HepG2 (cell line): ENCODE measurements around the gene NEDD8. TPM values are rescaled to one million over a fixed set of nuclear protein-coding genes. Genes with fewer than 3 reads are reported as not detected.

ENCODE experiments used
- MEIS1 ChIP-seq: sonication (generic); formaldehyde crosslinking; IDR thresholded peaks from 2 replicates; pipeline ENCODE4 v1.9.0; 2021; ENCODE audit warnings: mild to moderate bottlenecking, missing genetic modification reagents, moderate library complexity, borderline replicate concordance
- ONECUT2 ChIP-seq: sonication (generic); formaldehyde crosslinking; IDR thresholded peaks from 2 replicates; pipeline ENCODE4 v1.4.0; 2020; ENCODE audit warnings: missing genetic modification reagents
- PAWR ChIP-seq: sonication (generic); formaldehyde crosslinking; IDR thresholded peaks from 2 replicates; pipeline ENCODE4 v1.4.0; 2020; ENCODE audit warnings: missing genetic modification reagents, mild to moderate bottlenecking, borderline replicate concordance
- RARA ChIP-seq: IDR thresholded peaks from 2 replicates; pipeline ENCODE4 v1.6.1; 2016; ENCODE audit warnings: missing genetic modification reagents, missing compliant biosample characterization
- ZKSCAN1 ChIP-seq: fragments of 150-350 bp; IDR thresholded peaks from 2 replicates; pipeline ENCODE4 v1.6.1; 2014; ENCODE audit warnings: low read length
- ZNF3 ChIP-seq: IDR thresholded peaks from 2 replicates; pipeline ENCODE4 v1.7.0; 2017; ENCODE audit warnings: inconsistent platforms
- ZNF354B ChIP-seq: sonication (generic); formaldehyde crosslinking; IDR thresholded peaks from 2 replicates; pipeline ENCODE4 v1.8.0; 2022; ENCODE audit warnings: mild to moderate bottlenecking, missing genetic modification reagents
- ZNF782 ChIP-seq: sonication (generic); formaldehyde crosslinking; IDR thresholded peaks from 2 replicates; pipeline ENCODE4 v1.4.0; 2020; ENCODE audit warnings: missing genetic modification reagents, mild to moderate bottlenecking, borderline replicate concordance
- ZNF790 ChIP-seq: sonication (generic); formaldehyde crosslinking; IDR thresholded peaks from 2 replicates; pipeline ENCODE4 v1.8.0; 2022; ENCODE audit warnings: missing genetic modification reagents, mild to moderate bottlenecking, borderline replicate concordance
- polyA plus RNA-seq, 8 experiments: library from polyadenylated mRNA; depleted of rRNA in 3 of 8; stranded (reverse) in 7 of 8; unstranded in 1 of 8; fragments of >200 nt; fragmentation: Illumina TruSeq in 4 of 8; extraction: Trizol in 4 of 8; gene quantifications; 2 replicates each; pipeline versions ENCODE4 v1.2.1 to v1.2.3, GENCODE V29; 2011 to 2016; ENCODE audit warnings: low read depth in 4 of 8, missing spikeins in 1 of 8, mixed read lengths in 1 of 8; ENCODE audit not compliant: insufficient read depth in 1 of 8
- total RNA-seq, 5 experiments: library from RNA; depleted of rRNA; stranded (reverse); fragments of >200 nt; fragmentation: Illumina TruSeq; extraction: Trizol; gene quantifications; 2 replicates each; pipeline ENCODE4 v1.2.3, GENCODE V29; 2016; ENCODE audit warnings: low read depth in 1 of 5
- TF ChIP-seq, protein P1 (sequence below): sonication (generic); formaldehyde crosslinking; IDR thresholded peaks from 2 replicates; pipeline ENCODE4 v1.5.0; 2020; ENCODE audit warnings: mild to moderate bottlenecking, missing genetic modification reagents, borderline replicate concordance
- TF ChIP-seq, protein P2 (sequence below): conservative IDR thresholded peaks from 2 replicates; pipeline ENCODE4 v1.6.1; 2018; ENCODE audit warnings: missing genetic modification reagents
- TF ChIP-seq, protein P3 (sequence below): sonication (generic); formaldehyde crosslinking; IDR thresholded peaks from 2 replicates; pipeline ENCODE4 v1.9.0; 2021; ENCODE audit warnings: missing genetic modification reagents, borderline replicate concordance
- TF ChIP-seq, protein P4 (sequence below), 2 experiments: sonication (generic) in 1 of 2; formaldehyde crosslinking in 1 of 2; IDR thresholded peaks; 2 replicates each; pipeline versions ENCODE4 v1.4.0 to v1.6.1; 2018 to 2020; ENCODE audit warnings: missing genetic modification reagents in 2 of 2, borderline replicate concordance in 1 of 2, low read depth in 1 of 2, mild to moderate bottlenecking in 1 of 2, missing biosample characterization in 1 of 2

The NEDD8 gene
- total and polyA plus RNA-seq, 2 of the 13 experiments (the other 11 are each of a cell fraction or from before 2014, with no cell fraction given) = 535 to 713 TPM

DNA sequence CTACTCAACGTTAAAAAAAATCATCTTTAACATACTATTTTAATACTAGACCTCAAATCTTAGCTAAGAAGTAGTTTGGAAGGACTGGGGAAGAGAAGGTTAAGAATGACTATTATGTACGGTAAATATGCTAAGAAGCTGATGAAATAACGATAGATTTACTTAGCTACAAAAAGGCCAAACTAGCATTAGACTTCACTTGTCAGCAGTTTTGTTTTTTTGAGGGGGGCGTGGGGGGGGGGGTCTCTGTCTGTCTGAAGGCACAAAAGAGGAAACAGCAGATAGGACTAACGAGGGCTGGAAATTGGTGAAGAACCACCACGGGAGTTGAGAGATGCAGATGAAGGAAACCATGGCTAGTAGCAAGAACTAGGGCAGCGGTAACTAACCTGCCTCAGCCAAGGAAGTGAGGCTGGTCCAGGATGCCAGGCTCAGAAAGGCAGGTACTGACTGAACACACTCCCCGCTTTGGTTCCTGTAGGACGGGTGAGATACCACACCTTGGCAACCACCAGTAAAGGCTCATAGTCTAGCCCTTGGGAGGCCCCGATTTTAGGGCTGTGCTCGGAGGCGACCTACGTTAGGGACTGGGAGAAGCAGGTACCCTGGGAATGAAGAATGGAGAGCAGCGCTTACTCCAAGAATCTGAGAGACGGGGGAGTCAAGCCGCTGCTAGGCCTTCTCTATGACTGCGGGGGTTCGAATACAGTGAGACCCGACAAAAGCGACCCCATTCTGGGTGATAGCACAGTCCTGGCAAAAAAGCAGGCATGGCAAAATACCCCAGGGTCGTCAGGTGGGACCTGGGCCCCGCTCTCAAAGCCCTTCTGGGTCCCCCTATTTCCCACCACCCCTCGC is 675 bp downstream of the NEDD8 start (continued):
- no peak for TF ChIP-seq PAWR (CRISPR knock-in tag)
- TF ChIP-seq ZNF782 = peak; percentile 39; the same call in 1 of the 2 replicates
- TF ChIP-seq, protein P1, sequence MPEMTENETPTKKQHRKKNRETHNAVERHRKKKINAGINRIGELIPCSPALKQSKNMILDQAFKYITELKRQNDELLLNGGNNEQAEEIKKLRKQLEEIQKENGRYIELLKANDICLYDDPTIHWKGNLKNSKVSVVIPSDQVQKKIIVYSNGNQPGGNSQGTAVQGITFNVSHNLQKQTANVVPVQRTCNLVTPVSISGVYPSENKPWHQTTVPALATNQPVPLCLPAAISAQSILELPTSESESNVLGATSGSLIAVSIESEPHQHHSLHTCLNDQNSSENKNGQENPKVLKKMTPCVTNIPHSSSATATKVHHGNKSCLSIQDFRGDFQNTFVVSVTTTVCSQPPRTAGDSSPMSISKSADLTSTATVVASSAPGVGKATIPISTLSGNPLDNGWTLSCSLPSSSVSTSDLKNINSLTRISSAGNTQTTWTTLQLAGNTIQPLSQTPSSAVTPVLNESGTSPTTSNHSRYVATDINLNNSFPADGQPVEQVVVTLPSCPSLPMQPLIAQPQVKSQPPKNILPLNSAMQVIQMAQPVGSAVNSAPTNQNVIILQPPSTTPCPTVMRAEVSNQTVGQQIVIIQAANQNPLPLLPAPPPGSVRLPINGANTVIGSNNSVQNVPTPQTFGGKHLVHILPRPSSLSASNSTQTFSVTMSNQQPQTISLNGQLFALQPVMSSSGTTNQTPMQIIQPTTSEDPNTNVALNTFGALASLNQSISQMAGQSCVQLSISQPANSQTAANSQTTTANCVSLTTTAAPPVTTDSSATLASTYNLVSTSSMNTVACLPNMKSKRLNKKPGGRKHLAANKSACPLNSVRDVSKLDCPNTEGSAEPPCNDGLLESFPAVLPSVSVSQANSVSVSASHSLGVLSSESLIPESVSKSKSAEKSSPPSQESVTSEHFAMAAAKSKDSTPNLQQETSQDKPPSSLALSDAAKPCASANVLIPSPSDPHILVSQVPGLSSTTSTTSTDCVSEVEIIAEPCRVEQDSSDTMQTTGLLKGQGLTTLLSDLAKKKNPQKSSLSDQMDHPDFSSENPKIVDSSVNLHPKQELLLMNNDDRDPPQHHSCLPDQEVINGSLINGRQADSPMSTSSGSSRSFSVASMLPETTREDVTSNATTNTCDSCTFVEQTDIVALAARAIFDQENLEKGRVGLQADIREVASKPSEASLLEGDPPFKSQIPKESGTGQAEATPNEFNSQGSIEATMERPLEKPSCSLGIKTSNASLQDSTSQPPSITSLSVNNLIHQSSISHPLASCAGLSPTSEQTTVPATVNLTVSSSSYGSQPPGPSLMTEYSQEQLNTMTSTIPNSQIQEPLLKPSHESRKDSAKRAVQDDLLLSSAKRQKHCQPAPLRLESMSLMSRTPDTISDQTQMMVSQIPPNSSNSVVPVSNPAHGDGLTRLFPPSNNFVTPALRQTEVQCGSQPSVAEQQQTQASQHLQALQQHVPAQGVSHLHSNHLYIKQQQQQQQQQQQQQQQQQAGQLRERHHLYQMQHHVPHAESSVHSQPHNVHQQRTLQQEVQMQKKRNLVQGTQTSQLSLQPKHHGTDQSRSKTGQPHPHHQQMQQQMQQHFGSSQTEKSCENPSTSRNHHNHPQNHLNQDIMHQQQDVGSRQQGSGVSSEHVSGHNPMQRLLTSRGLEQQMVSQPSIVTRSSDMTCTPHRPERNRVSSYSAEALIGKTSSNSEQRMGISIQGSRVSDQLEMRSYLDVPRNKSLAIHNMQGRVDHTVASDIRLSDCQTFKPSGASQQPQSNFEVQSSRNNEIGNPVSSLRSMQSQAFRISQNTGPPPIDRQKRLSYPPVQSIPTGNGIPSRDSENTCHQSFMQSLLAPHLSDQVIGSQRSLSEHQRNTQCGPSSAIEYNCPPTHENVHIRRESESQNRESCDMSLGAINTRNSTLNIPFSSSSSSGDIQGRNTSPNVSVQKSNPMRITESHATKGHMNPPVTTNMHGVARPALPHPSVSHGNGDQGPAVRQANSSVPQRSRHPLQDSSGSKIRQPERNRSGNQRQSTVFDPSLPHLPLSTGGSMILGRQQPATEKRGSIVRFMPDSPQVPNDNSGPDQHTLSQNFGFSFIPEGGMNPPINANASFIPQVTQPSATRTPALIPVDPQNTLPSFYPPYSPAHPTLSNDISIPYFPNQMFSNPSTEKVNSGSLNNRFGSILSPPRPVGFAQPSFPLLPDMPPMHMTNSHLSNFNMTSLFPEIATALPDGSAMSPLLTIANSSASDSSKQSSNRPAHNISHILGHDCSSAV (CRISPR knock-in tag) = peak; percentile 92; the same call in 1 of the 2 replicates
- TF ChIP-seq MEIS1 (CRISPR knock-in tag) = peak; percentile 22
- TF ChIP-seq, protein P2, sequence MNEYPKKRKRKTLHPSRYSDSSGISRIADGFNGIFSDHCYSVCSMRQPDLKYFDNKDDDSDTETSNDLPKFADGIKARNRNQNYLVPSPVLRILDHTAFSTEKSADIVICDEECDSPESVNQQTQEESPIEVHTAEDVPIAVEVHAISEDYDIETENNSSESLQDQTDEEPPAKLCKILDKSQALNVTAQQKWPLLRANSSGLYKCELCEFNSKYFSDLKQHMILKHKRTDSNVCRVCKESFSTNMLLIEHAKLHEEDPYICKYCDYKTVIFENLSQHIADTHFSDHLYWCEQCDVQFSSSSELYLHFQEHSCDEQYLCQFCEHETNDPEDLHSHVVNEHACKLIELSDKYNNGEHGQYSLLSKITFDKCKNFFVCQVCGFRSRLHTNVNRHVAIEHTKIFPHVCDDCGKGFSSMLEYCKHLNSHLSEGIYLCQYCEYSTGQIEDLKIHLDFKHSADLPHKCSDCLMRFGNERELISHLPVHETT = no peak
- TF ChIP-seq RARA (CRISPR knock-in tag) = no peak
- TF ChIP-seq, protein P3, sequence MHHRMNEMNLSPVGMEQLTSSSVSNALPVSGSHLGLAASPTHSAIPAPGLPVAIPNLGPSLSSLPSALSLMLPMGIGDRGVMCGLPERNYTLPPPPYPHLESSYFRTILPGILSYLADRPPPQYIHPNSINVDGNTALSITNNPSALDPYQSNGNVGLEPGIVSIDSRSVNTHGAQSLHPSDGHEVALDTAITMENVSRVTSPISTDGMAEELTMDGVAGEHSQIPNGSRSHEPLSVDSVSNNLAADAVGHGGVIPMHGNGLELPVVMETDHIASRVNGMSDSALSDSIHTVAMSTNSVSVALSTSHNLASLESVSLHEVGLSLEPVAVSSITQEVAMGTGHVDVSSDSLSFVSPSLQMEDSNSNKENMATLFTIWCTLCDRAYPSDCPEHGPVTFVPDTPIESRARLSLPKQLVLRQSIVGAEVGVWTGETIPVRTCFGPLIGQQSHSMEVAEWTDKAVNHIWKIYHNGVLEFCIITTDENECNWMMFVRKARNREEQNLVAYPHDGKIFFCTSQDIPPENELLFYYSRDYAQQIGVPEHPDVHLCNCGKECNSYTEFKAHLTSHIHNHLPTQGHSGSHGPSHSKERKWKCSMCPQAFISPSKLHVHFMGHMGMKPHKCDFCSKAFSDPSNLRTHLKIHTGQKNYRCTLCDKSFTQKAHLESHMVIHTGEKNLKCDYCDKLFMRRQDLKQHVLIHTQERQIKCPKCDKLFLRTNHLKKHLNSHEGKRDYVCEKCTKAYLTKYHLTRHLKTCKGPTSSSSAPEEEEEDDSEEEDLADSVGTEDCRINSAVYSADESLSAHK (CRISPR knock-in tag) = peak; percentile 52; the same call in 1 of the 2 replicates
- TF ChIP-seq ZNF3 (CRISPR knock-in tag) = peak; percentile 16; the same call in 1 of the 2 replicates
- TF ChIP-seq ZNF354B = 0 out of 2 replicates have a peak, but pooled peaks have one; percentile 74
- TF ChIP-seq, protein P4, sequence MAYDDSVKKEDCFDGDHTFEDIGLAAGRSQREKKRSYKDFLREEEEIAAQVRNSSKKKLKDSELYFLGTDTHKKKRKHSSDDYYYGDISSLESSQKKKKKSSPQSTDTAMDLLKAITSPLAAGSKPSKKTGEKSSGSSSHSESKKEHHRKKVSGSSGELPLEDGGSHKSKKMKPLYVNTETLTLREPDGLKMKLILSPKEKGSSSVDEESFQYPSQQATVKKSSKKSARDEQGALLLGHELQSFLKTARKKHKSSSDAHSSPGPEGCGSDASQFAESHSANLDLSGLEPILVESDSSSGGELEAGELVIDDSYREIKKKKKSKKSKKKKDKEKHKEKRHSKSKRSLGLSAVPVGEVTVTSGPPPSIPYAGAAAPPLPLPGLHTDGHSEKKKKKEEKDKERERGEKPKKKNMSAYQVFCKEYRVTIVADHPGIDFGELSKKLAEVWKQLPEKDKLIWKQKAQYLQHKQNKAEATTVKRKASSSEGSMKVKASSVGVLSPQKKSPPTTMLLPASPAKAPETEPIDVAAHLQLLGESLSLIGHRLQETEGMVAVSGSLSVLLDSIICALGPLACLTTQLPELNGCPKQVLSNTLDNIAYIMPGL (CRISPR knock-in tag; IDR thresholded peaks at IDR 0.05; ENCODE audit: borderline replicate concordance in 1 of 2, low read depth in 1 of 2) = peak in 1 of 2 experiments; percentile 0; a peak in 1 of 4 replicates
- TF ChIP-seq ZKSCAN1 = peak; percentile 9; the same call in 1 of the 2 replicates
- peak; percentile 31; the same call in 1 of the 2 replicates for TF ChIP-seq ONECUT2 (CRISPR knock-in tag)
- TF ChIP-seq ZNF790 = peak; percentile 68; the same call in 1 of the 2 replicates
